GM19397 (cell line): ENCODE measurements around the gene GKN2.
"Not testable (repeated sequence)": the region's sequence is repeated elsewhere in the genome, so short reads cannot be mapped to it uniquely, and the experiment has no call there.

ENCODE experiments used
- ATAC-seq: cut with Tn5 transposase; IDR thresholded peaks from one replicate; pipeline ENCODE4 v1.9.1; 2021; ENCODE audit warnings: mild to moderate bottlenecking, moderate library complexity; ENCODE audit not compliant: unreplicated experiment

Gene GKN2

GRCh38 chr2:68961380-68961779 lies 8.7 kb upstream of the GKN2 start:
- no peak for ATAC-seq

GRCh38 chr2:68959001-68959400 lies 6.3 kb upstream of the GKN2 start:
- ATAC-seq, result no peak

GRCh38 chr2:68955432-68955831 lies 2.7 kb upstream of the GKN2 start:
- ATAC-seq, result not testable (repeated sequence)

GRCh38 chr2:68951899-68952298 lies 794 bp downstream of the GKN2 start:
- no peak for ATAC-seq

- ATAC-seq, result no peak
Measured at GRCh38 chr2:68948710-68949109, 4.0 kb downstream of the GKN2 start.

GRCh38 chr2:68946117-68946516 lies 6.6 kb downstream of the GKN2 start:
- ATAC-seq, result no peak

GRCh38 chr2:68943581-68944568 lies 8.8 kb downstream of the GKN2 start:
- no peak for ATAC-seq

- no peak for ATAC-seq
Measured at GRCh38 chr2:68942827-68943226, 9.9 kb downstream of the GKN2 start.

GRCh38 chr2:68940369-68940768 lies 12.3 kb downstream of the GKN2 start:
- ATAC-seq, result no peak

GRCh38 chr2:68939962-68940361 lies 12.7 kb downstream of the GKN2 start:
- ATAC-seq, result no peak

- no peak for ATAC-seq
Measured at GRCh38 chr2:68938938-68939337, 13.8 kb downstream of the GKN2 start.

- no peak for ATAC-seq
Measured at GRCh38 chr2:68937346-68938055, 15.2 kb downstream of the GKN2 start.

GRCh38 chr2:68936889-68937288 lies 15.8 kb downstream of the GKN2 start:
- no peak for ATAC-seq

- no peak for ATAC-seq
Measured at GRCh38 chr2:68936427-68936826, 16.3 kb downstream of the GKN2 start.

GRCh38 chr2:68935471-68935870 lies 17.2 kb downstream of the GKN2 start:
- no peak for ATAC-seq

- ATAC-seq, result no peak
Measured at GRCh38 chr2:68934021-68934420, 18.7 kb downstream of the GKN2 start.

- no peak for ATAC-seq
Measured at GRCh38 chr2:68932402-68932801, 20.3 kb downstream of the GKN2 start.

GRCh38 chr2:68931799-68932198 lies 20.9 kb downstream of the GKN2 start:
- ATAC-seq, result no peak

GRCh38 chr2:68931149-68931711 lies 21.5 kb downstream of the GKN2 start:
- no peak for ATAC-seq

- no peak for ATAC-seq
Measured at GRCh38 chr2:68926796-68927195, 25.9 kb downstream of the GKN2 start.

- ATAC-seq, result no peak
Measured at GRCh38 chr2:68925295-68925896, 27.3 kb downstream of the GKN2 start.
